ENCODE results near the gene OR1I1. TPM values are rescaled to one million over a fixed set of nuclear protein-coding genes. Genes with fewer than 3 reads are reported as not detected.

OR1I1 gene
- total and polyA plus RNA-seq, 2 experiments from 2014 or later, result not detected

DNA sequence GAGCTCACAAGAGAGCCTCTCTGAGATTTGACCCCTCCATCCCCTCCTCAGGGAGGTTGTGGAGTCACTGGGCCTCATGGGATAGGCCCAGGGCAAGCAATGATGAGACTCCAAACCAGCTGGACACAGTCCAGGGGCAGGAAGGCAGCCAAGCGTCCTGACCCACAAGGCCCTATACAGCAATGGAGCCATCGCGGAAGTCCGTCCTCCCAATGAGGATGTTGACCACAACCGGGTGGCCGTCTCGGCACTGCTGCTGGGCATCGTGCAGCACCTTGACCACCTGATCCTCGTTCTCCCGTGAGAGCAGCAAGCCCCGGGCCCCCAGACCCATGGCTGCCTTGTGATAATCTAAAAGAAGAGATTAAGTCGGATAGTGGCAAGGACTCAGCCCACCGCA is 33.1 kb downstream of the OR1I1 start:
- TF ChIP-seq EZH2phosphoT487 (IDR thresholded peaks at IDR 0.05; ENCODE audit: low read depth, severe bottlenecking, unreplicated experiment) (no peak), EZH2 (IDR thresholded peaks at IDR 0.05; ENCODE audit: borderline replicate concordance) (no peak)
- TF ChIP-seq, protein P1, sequence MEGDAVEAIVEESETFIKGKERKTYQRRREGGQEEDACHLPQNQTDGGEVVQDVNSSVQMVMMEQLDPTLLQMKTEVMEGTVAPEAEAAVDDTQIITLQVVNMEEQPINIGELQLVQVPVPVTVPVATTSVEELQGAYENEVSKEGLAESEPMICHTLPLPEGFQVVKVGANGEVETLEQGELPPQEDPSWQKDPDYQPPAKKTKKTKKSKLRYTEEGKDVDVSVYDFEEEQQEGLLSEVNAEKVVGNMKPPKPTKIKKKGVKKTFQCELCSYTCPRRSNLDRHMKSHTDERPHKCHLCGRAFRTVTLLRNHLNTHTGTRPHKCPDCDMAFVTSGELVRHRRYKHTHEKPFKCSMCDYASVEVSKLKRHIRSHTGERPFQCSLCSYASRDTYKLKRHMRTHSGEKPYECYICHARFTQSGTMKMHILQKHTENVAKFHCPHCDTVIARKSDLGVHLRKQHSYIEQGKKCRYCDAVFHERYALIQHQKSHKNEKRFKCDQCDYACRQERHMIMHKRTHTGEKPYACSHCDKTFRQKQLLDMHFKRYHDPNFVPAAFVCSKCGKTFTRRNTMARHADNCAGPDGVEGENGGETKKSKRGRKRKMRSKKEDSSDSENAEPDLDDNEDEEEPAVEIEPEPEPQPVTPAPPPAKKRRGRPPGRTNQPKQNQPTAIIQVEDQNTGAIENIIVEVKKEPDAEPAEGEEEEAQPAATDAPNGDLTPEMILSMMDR (IDR thresholded peaks at IDR 0.05; ENCODE audit: poor library complexity), result no peak
- no peaks in the 10 kb centered on the region for H3K4me1 ChIP-seq (ENCODE audit: insufficient read depth)

DNA sequence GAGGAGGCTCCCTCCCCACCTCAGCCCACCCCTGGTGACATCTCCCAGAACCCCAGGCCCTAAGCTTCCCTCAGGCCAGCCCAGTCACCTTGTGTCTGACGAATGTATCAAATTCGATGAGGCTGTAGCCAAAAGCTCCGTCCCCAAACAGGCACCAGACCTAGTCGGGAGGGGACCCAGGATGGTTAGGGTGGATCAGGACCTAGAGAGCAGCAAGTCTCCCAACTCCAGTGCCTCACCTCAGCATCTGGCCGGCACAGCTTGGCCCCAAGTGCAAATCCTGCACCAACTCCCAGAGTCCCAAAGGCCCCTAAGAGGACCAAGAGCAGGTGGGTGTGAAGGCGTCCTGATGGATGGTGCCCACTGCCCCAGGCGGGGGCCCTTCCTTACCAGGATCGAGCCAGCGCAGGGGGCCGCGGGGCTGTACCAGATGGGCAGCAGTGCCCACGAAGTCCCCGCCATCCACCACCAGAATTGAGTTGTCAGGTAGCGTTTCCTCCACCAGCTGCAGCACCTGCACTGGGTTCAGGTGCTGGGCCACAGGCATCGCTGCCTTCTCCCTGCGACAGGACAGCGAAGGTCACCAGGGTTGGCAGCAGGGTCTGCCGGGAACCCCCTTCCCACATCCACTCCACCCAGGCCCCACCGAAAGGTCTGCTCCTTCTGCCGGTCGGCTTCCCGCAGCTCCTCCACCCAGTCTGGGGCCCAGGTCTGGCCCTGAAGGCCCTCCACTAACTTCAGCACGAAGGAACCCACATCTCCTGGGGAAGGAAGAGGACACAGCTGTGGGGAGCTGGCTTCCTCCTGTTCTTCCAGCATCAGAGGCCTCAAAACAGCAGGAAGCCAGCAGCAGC is 34.0 kb downstream of the OR1I1 start:
- no peaks in the 10 kb centered on the region for H3K79me2 ChIP-seq
- no peaks in the 10 kb centered on the region for H3K4me1 ChIP-seq (ENCODE audit: insufficient read depth)
- H3K4me3 ChIP-seq, result no peak overlapping the region
- H3K9me2 ChIP-seq (replicated peaks; ENCODE audit: insufficient read depth), result no peaks in the 10 kb centered on the region
- 90% methylated on average over 23 of the region's 23 CpGs for WGBS (ENCODE audit: low lambda C conversion rate, missing lambda C conversion rate)
- no peaks in the 10 kb centered on the region for H3K9me3 ChIP-seq (ENCODE audit: low read depth)
- TF ChIP-seq EZH2 (IDR thresholded peaks at IDR 0.05; ENCODE audit: borderline replicate concordance) (no peak), EZH2phosphoT487 (IDR thresholded peaks at IDR 0.05; ENCODE audit: low read depth, severe bottlenecking, unreplicated experiment) (no peak)
- TF ChIP-seq, protein P1 (IDR thresholded peaks at IDR 0.05; ENCODE audit: poor library complexity), result no peak
- no peaks in the 10 kb centered on the region for H4K20me1 ChIP-seq (ENCODE audit: insufficient read depth, poor library complexity, severe bottlenecking)
- H3K36me3 ChIP-seq (replicated peaks; ENCODE audit: insufficient read depth, low read depth), result no peaks in the 10 kb centered on the region
- no peak overlapping the region for H2AFZ ChIP-seq
- no peak for DNase-seq (ENCODE audit: low spot score)
- no peaks in the 10 kb centered on the region for H3K27me3 ChIP-seq
- no peak overlapping the region for H3K4me2 ChIP-seq
- H3K27ac ChIP-seq, result no peak overlapping the region

More for the DNA sequence above, 33.1 kb downstream of the OR1I1 start:
- no peaks in the 10 kb centered on the region for H4K20me1 ChIP-seq (ENCODE audit: insufficient read depth, poor library complexity, severe bottlenecking)
- no peaks in the 10 kb centered on the region for H3K27me3 ChIP-seq
- H2AFZ ChIP-seq, result no peak overlapping the region
- no peak overlapping the region for H3K4me3 ChIP-seq
- H3K4me2 ChIP-seq, result no peak overlapping the region
- no peaks in the 10 kb centered on the region for H3K9me2 ChIP-seq (replicated peaks; ENCODE audit: insufficient read depth)
- H3K27ac ChIP-seq, result no peak overlapping the region
- DNase-seq (ENCODE audit: low spot score), result no peak
- H3K9me3 ChIP-seq (ENCODE audit: low read depth), result no peaks in the 10 kb centered on the region
- no peaks in the 10 kb centered on the region for H3K79me2 ChIP-seq
- H3K36me3 ChIP-seq (replicated peaks; ENCODE audit: insufficient read depth, low read depth), result no peaks in the 10 kb centered on the region
- WGBS (ENCODE audit: low lambda C conversion rate, missing lambda C conversion rate), result 88% methylated on average over 13 of the region's 13 CpGs

DNA sequence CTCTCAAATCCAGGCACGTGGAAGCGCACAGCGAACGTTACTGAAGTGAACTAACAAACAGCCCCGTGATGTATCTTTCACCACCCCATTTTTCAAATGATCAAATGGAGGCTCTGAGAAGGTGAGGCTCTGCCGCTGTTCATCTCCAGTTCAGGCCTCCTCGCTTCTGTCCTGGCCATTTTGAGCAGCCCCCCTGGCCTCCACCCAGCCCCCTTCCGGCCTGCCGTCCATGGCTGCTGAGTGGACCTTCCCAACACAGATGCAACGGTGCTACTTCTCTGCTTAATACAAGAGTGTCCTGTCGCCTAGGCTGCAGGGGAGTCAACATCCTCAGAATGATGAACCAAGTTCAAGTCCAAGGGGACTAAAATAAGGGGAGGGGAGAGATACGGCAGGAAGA is 34.8 kb downstream of the OR1I1 start:
- Histone ChIP-seq H2AFZ (no peak overlapping the region), H3K79me2 (no peaks in the 10 kb centered on the region), H3K27ac (no peak overlapping the region), H3K4me2 (no peak overlapping the region), H3K4me3 (no peak overlapping the region), H4K20me1 (ENCODE audit: insufficient read depth, poor library complexity, severe bottlenecking) (no peaks in the 10 kb centered on the region), H3K27me3 (no peaks in the 10 kb centered on the region), H3K36me3 (replicated peaks; ENCODE audit: insufficient read depth, low read depth) (no peaks in the 10 kb centered on the region), H3K4me1 (ENCODE audit: insufficient read depth) (no peaks in the 10 kb centered on the region), H3K9me2 (replicated peaks; ENCODE audit: insufficient read depth) (no peaks in the 10 kb centered on the region), H3K9me3 (ENCODE audit: low read depth) (no peaks in the 10 kb centered on the region)
- DNase-seq (ENCODE audit: low spot score), result no peak
- WGBS (ENCODE audit: low lambda C conversion rate, missing lambda C conversion rate), result 92% methylated on average over 12 of the region's 12 CpGs
- TF ChIP-seq EZH2phosphoT487 (IDR thresholded peaks at IDR 0.05; ENCODE audit: low read depth, severe bottlenecking, unreplicated experiment), result no peak
- no peak for TF ChIP-seq EZH2 (IDR thresholded peaks at IDR 0.05; ENCODE audit: borderline replicate concordance)
- TF ChIP-seq, protein P1 (IDR thresholded peaks at IDR 0.05; ENCODE audit: poor library complexity), result no peak

Data from hepatocyte (in vitro differentiated cells).